ENCODE results near the gene ITGB8.
A peak's percentile ranks its signal among the peaks of the same experiment; 100 is the strongest.

The ITGB8 gene

GRCh38 chr7:20417675-20418382, 87.1 kb downstream of the ITGB8 start:
- no peak for DNase-seq (ENCODE audit: low read depth, low spot score)

GRCh38 chr7:20424500-20424899, 93.8 kb downstream of the ITGB8 start:
- DNase-seq (ENCODE audit: low read depth, low spot score): no peak

DNA sequence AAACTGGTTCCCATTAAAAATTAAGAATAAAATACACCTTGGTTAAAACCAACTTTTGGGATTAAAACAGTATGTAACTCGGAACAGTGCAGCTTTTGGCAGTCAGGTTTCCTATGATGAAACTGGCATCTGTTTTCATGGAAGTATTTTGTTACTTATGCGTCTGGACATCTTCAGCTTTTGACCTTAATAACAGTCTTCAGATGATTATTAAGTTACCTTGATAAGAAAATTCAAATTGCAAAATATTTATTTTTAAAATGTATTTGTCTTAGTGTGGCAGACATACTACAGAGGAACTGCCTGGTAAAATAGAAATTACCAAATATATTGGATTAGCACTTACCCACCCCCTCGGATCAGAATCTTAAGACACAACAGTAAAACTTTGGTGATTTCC, 100.0 kb downstream of the ITGB8 start:
- no peak for DNase-seq (ENCODE audit: low read depth, low spot score)

DNA sequence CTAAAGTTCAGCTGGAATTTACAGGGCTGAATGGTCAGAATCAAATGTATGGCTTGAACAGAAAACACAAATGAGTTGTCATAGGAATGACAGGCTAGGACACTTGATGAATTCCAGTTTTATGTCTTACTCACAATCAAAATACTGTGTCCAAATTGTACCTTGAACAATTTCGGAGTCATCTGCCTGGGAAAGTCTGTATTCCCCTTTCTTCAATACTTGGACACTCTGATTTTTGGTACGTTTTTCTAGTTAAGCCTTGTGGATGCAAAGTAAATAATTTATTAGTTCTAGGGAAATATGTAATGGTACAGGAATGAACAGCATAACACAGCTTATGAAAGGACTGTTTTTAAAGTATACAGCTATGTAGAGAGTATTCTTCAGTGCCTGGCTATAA, 100.4 kb downstream of the ITGB8 start:
- no peak for DNase-seq (ENCODE audit: low read depth, low spot score)

- DNase-seq (ENCODE audit: low read depth, low spot score): no peak
Measured at GRCh38 chr7:20432071-20432470, 101.4 kb downstream of the ITGB8 start.

- no peak for DNase-seq (ENCODE audit: low read depth, low spot score)
Measured at GRCh38 chr7:20435305-20435704, 104.6 kb downstream of the ITGB8 start.

GRCh38 chr7:20438248-20438647, 107.5 kb downstream of the ITGB8 start:
- DNase-seq (ENCODE audit: low read depth, low spot score): no peak

- no peak for DNase-seq (ENCODE audit: low read depth, low spot score)
Measured at GRCh38 chr7:20438694-20439376, 108.1 kb downstream of the ITGB8 start.

DNA sequence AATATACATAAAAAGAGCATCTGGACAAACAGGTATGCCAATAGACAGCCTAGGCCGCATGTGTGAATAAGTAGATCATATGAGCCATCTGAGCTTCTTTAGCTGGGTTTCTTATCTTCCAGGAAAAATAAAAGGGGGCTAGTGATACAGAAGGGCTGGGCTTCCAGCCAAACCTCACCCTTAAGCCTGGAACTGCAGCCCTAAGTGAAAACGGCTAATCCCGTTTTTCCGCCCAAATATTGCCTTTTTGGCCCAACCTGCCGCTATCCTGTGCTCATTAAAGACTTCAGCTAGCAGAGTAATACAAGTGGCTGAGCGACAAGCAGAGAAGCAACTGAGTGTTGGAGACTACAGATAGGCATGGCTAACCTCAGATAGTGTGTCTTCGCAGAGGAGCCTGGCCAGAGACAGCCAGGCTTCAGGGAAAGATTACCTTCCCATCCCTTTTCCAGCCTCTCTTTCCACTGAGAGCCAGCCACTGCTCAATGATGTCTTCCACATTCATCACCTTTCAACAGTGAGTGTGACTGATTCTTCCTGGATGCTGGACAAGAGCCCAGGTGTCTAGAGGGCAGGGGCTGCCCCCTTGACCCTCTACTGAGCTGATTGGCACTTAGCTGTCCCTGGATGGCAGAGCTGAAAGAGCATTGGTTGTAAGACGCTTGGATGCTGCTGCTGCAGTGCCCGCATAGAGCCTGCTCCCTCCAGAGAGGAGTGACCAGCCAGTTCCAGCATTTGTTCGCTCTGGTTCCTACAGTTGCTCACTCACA, 108.9 kb downstream of the ITGB8 start:
- DNase-seq (ENCODE audit: low read depth, low spot score): no peak

GRCh38 chr7:20440472-20441105, 109.9 kb downstream of the ITGB8 start:
- DNase-seq (ENCODE audit: low read depth, low spot score): peak; percentile 7

DNA sequence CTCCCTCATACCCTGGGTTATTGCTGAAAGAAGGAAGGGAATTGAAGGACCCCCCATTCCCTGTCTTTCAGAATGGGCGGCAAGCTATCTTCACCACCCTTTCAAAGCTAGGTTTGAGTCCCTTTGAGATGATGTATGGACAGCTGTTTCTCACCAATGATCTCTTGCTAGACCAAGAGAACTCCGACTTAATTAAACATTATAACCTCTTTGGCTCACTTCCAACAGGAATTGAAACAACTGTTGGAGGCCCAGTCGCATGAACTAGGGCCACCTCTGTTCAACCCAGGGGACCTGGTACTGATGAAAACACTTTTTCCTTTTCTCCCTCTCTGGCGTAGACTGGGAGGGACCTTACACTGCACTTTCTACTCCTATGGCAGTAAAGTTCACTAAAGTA, 110.6 kb downstream of the ITGB8 start:
- no peak for DNase-seq (ENCODE audit: low read depth, low spot score)

DNA sequence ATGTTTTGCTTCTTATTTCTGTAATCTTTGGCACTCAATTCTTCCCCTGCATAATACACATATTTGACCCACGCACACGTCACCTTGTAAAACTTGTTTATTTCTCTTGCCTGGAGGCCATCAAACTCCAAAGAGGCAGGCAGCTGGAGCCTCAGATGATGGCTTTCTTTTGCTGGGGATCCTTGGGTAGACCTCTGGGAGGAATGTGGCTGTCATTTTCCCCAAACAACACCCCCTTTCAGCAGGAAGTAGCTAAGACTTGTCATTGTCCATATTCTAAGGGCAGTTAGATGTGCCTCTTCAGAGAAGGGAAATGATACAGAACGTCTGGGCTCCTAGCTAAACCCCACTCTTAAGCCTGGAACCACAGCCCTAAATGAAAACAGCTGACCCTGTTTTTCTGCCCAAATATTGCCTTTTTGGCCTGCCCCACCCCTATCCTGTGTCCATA, 111.3 kb downstream of the ITGB8 start:
- DNase-seq (ENCODE audit: low read depth, low spot score): no peak

DNA sequence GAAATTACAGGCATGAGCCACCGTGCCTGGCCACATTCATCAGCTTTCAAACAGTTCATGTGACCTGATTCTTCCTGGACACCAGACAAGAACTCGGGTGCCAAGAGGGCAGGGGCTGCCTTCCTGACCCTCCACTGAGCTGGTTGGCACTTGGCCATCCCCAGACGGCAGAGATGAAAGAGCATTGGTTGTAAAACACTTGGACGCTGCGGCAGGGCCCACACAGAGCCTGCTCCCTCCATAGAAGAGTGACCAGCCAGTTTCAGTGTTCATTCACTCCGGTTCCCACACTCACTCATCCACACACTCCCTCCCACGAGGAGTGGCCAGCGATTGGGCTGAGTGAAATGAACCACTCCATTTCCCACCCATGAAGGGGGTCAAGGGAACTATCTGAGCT, 112.3 kb downstream of the ITGB8 start:
- DNase-seq (ENCODE audit: low read depth, low spot score): no peak

GRCh38 chr7:20444030-20444800, 113.5 kb downstream of the ITGB8 start:
- DNase-seq (ENCODE audit: low read depth, low spot score): no peak

- DNase-seq (ENCODE audit: low read depth, low spot score): no peak
Measured at GRCh38 chr7:20447021-20447650, 116.4 kb downstream of the ITGB8 start.

GRCh38 chr7:20449176-20449575, 118.5 kb downstream of the ITGB8 start:
- no peak for DNase-seq (ENCODE audit: low read depth, low spot score)

DNA sequence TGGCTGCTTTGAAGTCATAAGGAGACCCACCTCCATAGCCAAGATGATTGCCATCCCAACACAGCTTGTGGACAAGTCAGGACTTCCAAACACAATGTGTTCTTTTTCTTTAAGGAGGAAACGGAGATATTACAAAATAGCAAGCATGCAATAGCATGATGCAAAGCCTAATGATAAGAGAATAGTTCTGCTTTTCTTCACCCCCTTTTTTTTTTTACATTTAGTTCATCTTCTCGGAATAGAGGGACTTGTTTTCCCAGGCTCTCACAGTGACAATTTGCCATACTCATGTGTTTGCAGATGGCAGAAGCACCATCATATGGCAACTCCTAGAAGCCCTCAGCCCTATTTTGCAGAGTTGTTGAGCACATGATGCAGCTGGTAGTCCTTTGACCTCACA, 119.8 kb downstream of the ITGB8 start:
- no peak for DNase-seq (ENCODE audit: low read depth, low spot score)

DNA sequence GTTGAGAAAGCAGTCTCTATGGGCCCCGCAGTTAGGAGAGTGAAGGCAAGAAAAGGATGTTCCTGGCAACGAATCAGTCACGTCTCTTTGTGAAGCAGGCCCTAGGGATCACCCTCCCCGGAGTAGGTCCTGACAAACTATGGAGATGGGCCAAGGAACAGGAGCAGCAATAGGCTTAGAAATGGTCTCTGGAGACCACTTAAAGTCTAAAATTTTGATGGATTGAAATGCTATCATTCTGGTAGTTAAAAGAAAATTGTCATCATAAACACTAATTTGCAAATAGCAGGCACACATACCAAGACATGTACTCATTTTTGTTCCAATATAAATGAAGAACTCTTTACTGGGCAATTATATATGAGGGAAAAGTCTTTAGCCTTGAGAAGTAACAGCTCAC, 123.5 kb downstream of the ITGB8 start:
- no peak for DNase-seq (ENCODE audit: low read depth, low spot score)

GRCh38 chr7:20456701-20457100, 126.0 kb downstream of the ITGB8 start:
- no peak for DNase-seq (ENCODE audit: low read depth, low spot score)

DNA sequence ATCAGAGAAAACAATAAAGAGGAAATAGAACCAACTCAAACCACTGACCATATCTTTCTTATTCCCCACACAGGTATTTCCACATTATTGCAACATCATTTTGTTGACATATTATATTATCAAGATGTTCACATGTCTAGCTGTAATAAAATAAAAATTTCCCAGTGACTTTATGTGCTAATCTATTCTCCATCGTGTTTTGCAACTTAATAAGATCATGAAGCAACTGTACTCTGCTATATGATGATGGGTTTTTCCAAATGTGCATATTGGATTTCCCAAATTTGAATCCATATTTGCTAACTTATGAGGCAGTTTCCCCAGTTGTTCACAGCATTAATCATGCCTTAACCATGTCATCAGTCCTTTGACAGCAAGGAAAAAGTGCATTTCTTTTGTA, 127.8 kb downstream of the ITGB8 start:
- DNase-seq (ENCODE audit: low read depth, low spot score): no peak

DNA sequence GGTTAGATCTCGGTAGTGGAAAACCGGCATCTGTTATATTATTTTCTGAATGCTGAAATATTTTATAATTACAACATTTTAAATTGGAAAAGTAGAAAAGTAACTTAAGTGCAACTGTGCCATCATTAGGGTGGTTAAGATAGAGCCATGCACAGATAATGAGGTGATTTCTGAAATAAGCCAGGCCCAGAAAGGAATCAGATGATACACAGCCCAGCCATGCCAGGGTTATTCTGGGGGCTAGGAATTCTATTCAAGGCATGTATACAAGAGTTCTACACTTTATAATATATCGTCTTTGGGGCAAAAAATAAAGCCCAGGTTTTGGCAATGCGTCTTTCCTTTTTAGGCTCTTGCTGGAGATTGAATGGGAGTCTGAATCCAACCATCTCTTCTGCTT, 128.7 kb downstream of the ITGB8 start:
- DNase-seq (ENCODE audit: low read depth, low spot score): no peak

Data from smooth muscle cell of the brain vasculature (primary cell).